NCI-H226 (cell line): ENCODE results near the gene CHRNA9.

Experiments used
- DNase-seq: peaks from one replicate; pipeline ENCODE4 v3.0.0-alpha.2; 2015

CHRNA9 gene

GRCh38 chr4:40347472-40347871 lies 12.3 kb downstream of the CHRNA9 start:
- DNase-seq = no peak

DNA sequence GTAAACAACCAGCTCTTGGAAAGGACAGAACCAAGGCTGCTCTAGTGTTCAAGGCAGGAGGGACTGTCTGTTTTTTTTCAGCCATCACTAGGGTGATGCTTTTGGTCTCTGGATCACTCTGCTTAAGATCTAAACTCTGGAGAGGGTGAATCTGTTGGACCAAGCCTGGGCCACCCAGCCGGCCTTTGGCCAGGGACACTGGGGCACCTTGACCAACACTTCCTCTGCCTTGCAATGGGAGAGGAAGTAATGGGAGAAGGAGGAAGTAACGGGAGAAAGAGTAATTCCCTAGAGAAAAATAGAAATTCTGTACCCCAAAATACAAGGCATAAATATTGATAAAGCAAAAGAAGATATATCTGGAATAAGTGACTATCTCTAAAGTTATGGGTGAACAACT lies 12.9 kb downstream of the CHRNA9 start:
- no peak for DNase-seq

DNA sequence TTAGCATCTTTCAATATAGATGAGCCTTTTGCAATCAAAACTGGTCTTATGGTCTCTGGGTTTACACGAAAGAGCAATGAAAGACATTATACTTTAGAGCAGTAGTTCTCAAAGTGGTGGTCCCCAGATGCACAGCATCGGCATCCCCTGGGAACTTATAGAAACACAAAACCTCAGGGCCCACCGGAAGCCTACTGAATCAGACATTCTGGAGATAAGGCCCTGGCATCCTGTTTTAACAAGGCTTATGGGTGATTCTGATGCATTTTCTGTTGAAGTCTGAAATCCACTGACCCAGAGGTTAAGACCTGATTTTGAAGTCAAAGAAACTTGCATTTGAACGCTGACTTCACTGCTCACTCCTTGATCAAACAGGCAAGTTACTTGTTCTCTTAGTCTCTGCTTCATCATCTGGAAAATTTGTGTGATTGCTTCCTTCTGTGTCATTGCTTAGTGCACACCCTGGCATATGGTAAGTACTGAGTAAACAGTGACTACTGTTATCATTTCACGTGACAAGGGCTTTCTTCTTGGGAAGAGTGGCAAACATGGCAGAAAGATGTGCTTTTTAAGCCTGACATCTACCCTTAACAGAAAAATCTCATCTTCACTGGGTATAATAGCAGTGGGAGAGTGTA lies 14.5 kb downstream of the CHRNA9 start:
- DNase-seq = no peak

GRCh38 chr4:40350627-40351227 lies 15.6 kb downstream of the CHRNA9 start:
- DNase-seq = no peak

GRCh38 chr4:40354158-40354557 lies 19.0 kb downstream of the CHRNA9 start:
- DNase-seq = no peak

- no peak for DNase-seq
These were observed 20.0 kb downstream of the CHRNA9 start for GRCh38 chr4:40355131-40355530.

DNA sequence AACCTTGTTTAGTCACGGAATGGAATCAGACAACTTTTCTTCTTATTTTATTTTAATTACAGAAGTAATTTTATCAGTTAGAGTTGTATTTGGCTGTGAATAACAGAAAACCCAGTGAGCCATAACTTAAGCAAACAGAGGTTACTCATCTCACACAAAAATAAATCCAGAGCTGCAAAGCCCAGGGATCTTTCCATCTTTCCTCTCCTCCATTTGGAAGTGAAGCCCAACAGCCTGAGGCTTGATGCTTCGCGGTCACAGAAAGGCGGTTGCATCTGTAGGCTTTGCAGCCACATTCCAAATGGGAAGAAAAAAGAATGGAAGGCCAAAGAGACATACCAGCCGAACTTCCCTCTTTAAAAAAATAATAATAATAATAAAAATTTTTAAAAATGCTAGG lies 22.6 kb downstream of the CHRNA9 start:
- DNase-seq = no peak

DNA sequence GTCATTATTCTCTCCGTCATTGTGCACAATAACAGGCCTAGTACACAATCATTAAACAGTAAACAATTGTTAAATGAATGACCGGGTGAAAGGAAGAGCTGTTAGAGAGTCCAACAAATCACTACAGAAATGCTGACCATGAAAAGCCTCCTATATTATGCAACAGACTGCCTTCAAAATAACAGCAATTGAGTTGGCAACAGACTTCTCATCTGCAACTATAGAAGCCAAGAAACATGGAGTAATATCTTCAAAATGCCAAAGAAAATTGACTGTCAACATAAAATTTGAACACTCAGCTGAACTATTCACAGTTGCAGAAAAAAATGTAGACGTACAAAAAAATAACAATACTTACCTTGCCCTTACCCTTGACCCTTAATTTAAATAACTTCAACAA lies 26.2 kb downstream of the CHRNA9 start:
- no peak for DNase-seq

DNA sequence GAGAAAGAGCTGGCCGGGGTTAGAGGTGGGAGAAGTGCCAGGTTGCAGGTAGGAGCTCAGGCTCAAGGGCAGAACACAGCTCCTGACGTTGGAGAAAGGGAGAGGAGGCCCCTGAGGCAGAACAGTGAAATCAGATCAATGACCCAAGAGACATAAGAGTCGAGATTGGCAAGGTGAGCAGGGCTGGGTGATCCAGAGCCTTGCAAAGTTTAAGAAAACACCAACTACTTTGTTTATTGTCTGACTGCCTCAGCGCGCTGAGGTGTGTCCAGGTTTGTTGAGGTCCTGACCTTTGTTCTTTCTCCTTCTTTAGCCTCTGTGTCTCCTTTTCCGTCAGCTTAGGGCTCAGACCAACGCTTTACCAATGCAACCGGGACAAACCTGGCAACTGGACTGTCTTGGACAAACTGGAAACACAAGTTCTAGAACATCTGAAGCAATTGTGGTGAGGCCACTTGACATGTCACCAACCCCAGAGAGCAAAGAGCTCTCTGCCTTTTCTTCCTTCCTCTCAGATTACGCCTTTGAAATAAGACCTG lies 28.3 kb downstream of the CHRNA9 start:
- DNase-seq = no peak

- DNase-seq = no peak
These were observed 28.8 kb downstream of the CHRNA9 start for GRCh38 chr4:40363945-40364344.

GRCh38 chr4:40365766-40366165 lies 30.6 kb downstream of the CHRNA9 start:
- no peak for DNase-seq

DNA sequence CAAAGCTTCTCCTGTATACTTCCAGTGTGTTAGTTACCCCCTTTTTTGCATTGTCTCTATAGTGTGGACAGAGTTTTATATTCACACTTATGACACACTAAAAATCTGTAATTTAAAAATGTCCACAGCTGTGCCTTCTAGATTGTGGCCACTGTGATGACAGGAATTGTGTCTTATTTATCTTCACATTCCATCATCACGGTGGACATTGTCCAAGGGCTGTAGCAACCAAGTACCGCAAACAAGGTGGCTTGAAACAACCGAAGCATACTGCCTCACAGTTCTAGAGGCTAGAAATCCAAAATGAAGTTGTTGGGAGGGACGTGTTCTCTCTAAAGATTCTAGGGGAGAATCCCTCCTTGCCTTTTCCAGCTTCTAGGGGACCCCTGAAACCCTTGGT lies 32.3 kb downstream of the CHRNA9 start:
- no peak for DNase-seq

DNA sequence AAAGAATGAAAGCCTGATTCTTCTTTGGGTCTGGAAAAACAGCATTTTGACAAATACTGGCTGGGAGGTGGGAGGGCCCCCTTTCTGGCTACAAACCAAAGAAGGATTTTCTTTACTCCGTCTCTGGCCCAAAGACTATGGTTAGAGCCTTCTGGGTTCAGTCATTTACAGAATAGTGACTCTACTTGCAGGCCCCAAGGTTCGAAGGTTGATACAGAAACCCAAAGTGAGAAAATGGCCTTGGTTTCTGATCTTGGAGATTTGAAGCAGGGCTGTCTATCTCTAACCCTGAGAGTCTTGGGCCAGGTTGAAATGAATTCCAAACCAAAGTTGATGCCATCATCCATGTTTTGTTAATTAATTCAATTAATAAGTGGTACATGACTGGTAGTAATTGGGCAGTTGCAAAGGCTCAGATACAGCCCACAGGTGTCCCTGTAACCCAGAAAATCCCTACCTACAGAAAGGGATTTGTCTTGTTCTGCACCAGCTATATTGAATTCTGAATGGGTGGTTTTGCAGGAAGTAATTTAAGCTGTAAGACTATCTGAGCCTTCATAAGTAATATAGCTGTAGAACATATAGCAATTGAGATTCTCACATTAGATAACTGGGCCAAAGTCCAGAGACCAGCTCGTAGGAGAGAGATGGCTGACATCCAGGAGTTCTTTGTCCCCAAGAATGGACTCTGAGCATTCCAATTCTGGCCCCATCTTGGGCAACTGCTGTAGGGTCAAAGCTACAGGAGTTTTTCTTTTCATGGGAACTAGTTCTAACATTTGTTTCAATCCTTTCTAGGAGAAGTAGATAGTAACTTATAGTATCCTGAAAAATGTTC lies 34.5 kb downstream of the CHRNA9 start:
- no peak for DNase-seq

DNA sequence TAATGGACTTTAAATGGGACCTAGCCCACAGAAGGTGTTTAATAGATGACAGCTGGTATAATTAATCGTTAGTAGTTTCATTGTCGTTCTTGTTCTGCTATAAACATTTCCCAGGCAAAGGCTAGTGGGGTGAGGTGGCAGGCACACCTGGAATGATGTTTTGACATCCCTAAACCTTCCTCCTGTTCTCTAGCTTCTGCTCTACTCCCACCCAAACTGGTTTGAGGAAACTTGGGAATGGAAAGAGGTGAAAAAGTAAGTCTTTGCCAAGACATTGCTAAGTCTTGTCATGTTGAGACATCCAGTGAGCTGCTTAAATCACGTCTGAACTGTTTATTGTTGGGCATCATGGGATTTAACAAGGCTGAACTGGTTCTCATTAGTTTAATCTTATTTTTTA lies 37.5 kb downstream of the CHRNA9 start:
- DNase-seq = no peak

DNA sequence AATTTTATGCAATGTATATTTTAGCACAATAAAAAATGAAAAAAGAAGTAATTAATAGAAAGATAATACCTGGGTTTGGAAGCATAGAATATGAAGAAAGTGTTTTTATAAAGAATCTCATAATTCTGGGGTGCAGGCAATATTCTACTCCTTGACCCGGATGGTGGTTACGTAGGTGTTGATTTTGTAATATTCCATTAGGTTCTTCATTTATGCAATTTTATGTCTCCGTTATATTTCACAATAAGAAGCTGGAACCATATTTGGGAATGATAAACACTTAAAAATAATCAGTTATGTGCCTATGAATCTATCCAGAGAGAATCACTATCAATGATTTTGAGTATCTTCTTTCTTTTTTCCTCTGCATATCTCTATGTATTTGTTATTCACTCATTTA lies 38.5 kb downstream of the CHRNA9 start:
- DNase-seq = no peak

DNA sequence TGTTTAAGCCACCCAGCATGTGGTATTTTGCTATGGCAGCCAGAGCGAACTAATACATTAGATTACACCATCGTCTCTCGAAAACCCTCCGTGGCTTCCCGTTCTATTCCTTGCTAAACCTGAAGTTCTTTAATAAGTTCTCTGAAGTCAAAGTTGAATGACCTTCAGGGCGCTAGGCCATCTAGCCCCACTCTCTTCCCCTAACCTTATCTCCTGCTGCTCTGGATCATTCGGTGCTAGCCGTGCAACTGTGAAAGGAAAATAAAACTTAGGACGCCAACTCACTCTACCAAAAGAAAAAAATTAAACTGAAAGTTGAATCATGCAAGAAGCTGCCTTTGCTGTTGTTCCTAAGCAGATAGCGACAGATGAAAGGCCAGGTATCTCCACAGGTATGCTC lies 40.0 kb downstream of the CHRNA9 start:
- no peak for DNase-seq

DNA sequence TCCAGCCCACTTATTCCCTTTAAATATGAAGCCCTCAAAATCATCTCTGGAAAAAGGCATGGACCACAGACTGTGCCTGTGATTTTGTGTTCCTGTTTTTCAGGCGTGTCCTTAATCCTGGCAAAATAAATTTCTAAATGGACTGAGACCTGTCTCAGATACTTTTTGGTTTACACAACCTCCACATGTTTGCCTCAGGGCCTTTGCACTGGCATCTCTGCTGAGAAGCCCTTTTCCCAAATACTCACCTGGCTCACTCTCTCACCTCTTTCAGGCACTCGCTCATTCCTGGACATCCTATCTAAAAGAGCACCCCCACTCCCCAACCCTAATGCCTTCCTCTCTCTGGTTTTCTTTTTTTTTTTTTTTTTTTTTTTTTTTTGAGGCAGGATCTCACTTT lies 40.5 kb downstream of the CHRNA9 start:
- no peak for DNase-seq

DNA sequence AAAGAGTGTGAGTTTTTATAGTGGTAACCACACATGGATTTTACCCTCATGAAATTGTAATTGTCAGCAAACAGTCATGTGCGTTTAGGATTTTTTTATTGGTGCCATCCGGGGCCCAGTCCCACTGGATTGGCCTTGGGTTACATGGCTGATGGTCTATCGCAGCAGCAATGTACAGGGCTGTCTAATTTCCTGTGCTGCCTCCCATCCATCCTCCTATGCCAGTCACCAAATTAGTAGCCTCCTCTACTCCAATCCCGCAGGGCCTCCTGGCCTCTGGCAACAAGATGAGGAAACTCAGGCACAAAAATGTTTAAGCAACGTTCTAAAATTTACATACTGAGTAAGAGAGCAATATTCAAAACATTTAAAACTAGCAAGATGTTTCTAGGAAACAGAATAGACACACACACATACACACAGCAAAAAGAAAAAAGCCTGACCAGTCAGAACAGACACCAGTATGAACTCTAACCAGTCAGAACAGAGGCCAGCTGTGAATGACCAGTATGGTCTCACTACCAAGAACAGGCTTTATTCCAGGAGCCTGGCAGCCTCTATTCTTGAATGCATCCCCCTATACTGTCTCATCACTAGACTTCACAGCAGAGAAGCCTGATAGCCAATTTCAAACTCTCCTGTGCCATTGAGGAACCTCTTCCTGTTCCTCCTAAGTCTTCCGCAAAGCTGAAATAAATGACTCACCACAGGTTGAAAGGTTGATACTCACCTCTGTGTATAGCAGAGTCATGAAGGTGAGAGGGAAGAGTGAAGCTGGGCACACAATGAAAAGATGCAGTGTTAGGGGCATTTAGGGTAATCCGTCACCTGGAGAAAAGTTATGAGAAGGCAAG lies 42.6 kb downstream of the CHRNA9 start:
- no peak for DNase-seq

GRCh38 chr4:40378619-40379018 lies 43.5 kb downstream of the CHRNA9 start:
- no peak for DNase-seq

DNA sequence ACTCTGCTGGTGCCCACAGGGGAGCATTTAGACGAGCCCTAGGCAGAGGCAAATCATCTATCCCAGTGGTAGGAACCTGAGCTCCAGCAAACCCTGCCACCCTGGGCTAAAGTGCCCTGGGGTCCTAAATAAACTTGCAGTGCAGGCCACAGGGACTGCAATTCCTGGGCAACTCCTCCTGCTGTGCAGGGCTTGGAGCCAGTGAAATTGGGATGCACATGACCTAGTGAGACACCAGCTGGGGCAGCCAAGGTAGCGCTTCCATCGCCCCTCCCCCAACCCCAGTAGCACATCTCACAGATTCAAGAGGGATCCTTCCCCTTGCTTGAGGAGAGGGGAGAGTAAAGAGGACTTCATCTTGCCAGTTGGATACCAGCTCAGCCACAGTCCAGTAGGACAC lies 44.1 kb downstream of the CHRNA9 start:
- DNase-seq = no peak

GRCh38 chr4:40380647-40381046 lies 45.5 kb downstream of the CHRNA9 start:
- DNase-seq = no peak

- DNase-seq = no peak
These were observed 53.1 kb downstream of the CHRNA9 start for GRCh38 chr4:40388239-40388638.

- no peak for DNase-seq
These were observed 54.9 kb downstream of the CHRNA9 start for GRCh38 chr4:40389986-40390385.
